Adrenal gland (tissue), 12 donors: Measurements from ENCODE around the gene SSBP1. TPM values are rescaled to one million over a fixed set of nuclear protein-coding genes. Genes with fewer than 3 reads are reported as not detected.

ENCODE experiments used
- DNase-seq, 7 donors: peaks; one replicate each; pipeline ENCODE4 v3.0.0-alpha.2; 2019 to 2020
- H3K27ac ChIP-seq, 5 donors: fragments of 200-600 bp; sonication (generic) in 4 of 5; 1 replicate in 3 of 5; 2 replicates in 2 of 5; pipeline versions ENCODE4 v1.5.1 to v1.8.0; 2016 to 2020; ENCODE audit warnings: mild to moderate bottlenecking in 1 of 5
- H3K27me3 ChIP-seq: fragments of 200-600 bp; 2 replicates; pipeline ENCODE4 v1.8.0; 2021
- H3K36me3 ChIP-seq, 2 donors: fragments of 200-600 bp; replicated peaks in 1 of 2; 1 replicate in 1 of 2; 2 replicates in 1 of 2; pipeline versions ENCODE4 v1.5.1 to v1.8.0; 2018 to 2022
- H3K4me1 ChIP-seq, 2 donors: fragments of 200-600 bp; replicated peaks in 1 of 2; 1 replicate in 1 of 2; 2 replicates in 1 of 2; pipeline versions ENCODE4 v1.5.1 to v1.8.0; 2018 to 2021
- H3K4me3 ChIP-seq, 4 donors: fragments of 200-600 bp; sonication (generic) in 3 of 4; one replicate each; pipeline ENCODE4 v1.5.1; 2016 to 2018
- H3K9me3 ChIP-seq, 3 donors: fragments of 200-600 bp; sonication (generic) in 1 of 3; replicated peaks in 1 of 3; 1 replicate in 2 of 3; 2 replicates in 1 of 3; pipeline versions ENCODE4 v1.5.1 to v1.8.0; 2016 to 2021
- POLR2A ChIP-seq, 2 donors: fragments of 450-650 bp; IDR thresholded peaks; one replicate each; pipeline ENCODE4 v1.6.1; 2017; ENCODE audit warnings: antibody characterized with exemption in 2 of 2, mild to moderate bottlenecking in 2 of 2, moderate library complexity in 1 of 2
- WGBS, 4 donors: extraction: QIAGEN DNeasy Blood & Tissue Kit in 2 of 4; methylation state at CpG; one replicate each; pipeline versions ENCODE4 v1.1.5 to v1.1.7; 2013 to 2017; 5-methylcytosine and 5-hydroxymethylcytosine counted together
- intact Hi-C, 2 donors: fragments of 100-400 bp; cut with DNase I; formaldehyde crosslinking; loops; one replicate each; pipeline versions ENCODE4 v1.14.1 to v1.15.0; 2022 to 2023
- polyA plus RNA-seq, 3 donors: library from polyadenylated mRNA; stranded (reverse); fragments of 200-250 nt in 2 of 3; fragments of 350-450 nt in 1 of 3; fragmentation: Illumina TruSeq in 1 of 3; extraction: RNeasy Lipid Tissue Mini Kit (QIAGEN cat#74804) in 1 of 3; gene quantifications; one replicate each; pipeline ENCODE4 v1.2.3, GENCODE V29; 2013 to 2014
- total RNA-seq, 9 donors: library from RNA; depleted of rRNA in 4 of 9; stranded (reverse); fragments of >200 nt in 4 of 9; fragments of 120-200 nt in 1 of 9; fragmentation: NEBNext Ultra II Directional in 1 of 9; extraction: Animal tissue kit (Norgen Biotek cat#: 25700) in 1 of 9; gene quantifications; one replicate each; pipeline versions ENCODE4 v1.1.0 to v1.2.4, GENCODE V29; 2013 to 2023
- TF ChIP-seq, protein P1 (sequence below), 6 experiments: fragments of 450-650 bp in 4 of 6; fragments of 200-600 bp in 2 of 6; sonication (generic) in 1 of 6; IDR thresholded peaks; 1 replicate in 5 of 6; 2 replicates in 1 of 6; pipeline versions ENCODE4 v1.5.1 to v1.8.0; 2016 to 2021; ENCODE audit warnings: antibody characterized with exemption in 6 of 6, mild to moderate bottlenecking in 2 of 6, moderate library complexity in 1 of 6
- donor health status: healthy with polysubstance abuse.
- donor health status: Bipolar disorder and iron deficiency.
- donor health status: DM: yes; HTN: yes; CAD: no.
- donor health status: DM: no; HTN: no; CAD: no.
- donor health status: DM: no; HTN: no; CAD: no.
- donor health status: DM: yes; HTN: yes; CAD: no.

The SSBP1 gene
- total and polyA plus RNA-seq, 12 donors: 87.0 to 316 (median 134) TPM

DNA sequence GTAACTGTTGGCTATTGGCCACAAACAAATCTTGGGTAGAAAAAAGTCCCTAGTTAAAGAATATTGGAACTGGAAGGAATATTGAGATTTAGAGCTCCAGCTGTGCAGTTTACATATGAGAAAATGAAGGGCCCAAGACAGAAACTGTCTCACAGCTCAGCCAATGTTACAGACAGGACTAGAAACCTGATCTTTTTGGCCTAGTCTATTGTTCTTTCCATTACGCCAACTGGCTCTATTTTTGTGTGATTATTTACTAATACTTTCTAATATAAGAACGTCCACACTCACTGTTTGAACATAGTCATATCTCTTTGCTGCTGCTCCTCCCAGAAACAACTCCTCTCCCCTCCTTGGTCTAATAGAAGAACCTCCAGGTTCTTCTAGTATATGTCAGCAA is 28.8 kb upstream of the SSBP1 start:
- WGBS, 4 donors: 86 to 94% (median 92%) methylated on average over 2 of the region's 2 CpGs
- no peak for TF ChIP-seq POLR2A (IDR thresholded peaks at IDR 0.05)
- TF ChIP-seq, protein P1, sequence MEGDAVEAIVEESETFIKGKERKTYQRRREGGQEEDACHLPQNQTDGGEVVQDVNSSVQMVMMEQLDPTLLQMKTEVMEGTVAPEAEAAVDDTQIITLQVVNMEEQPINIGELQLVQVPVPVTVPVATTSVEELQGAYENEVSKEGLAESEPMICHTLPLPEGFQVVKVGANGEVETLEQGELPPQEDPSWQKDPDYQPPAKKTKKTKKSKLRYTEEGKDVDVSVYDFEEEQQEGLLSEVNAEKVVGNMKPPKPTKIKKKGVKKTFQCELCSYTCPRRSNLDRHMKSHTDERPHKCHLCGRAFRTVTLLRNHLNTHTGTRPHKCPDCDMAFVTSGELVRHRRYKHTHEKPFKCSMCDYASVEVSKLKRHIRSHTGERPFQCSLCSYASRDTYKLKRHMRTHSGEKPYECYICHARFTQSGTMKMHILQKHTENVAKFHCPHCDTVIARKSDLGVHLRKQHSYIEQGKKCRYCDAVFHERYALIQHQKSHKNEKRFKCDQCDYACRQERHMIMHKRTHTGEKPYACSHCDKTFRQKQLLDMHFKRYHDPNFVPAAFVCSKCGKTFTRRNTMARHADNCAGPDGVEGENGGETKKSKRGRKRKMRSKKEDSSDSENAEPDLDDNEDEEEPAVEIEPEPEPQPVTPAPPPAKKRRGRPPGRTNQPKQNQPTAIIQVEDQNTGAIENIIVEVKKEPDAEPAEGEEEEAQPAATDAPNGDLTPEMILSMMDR (IDR thresholded peaks at IDR 0.05): no peak
- no peaks in the 10 kb centered on the region for H3K27me3 ChIP-seq
- no peaks in the 10 kb centered on the region for H3K4me1 ChIP-seq
- H3K9me3 ChIP-seq: no peaks in the 10 kb centered on the region
- no peaks in the 10 kb centered on the region for H3K36me3 ChIP-seq
- no peak overlapping the region for H3K4me3 ChIP-seq
- DNase-seq: no peak
- intact Hi-C loops: no loop called here
- no peak overlapping the region for H3K27ac ChIP-seq

DNA sequence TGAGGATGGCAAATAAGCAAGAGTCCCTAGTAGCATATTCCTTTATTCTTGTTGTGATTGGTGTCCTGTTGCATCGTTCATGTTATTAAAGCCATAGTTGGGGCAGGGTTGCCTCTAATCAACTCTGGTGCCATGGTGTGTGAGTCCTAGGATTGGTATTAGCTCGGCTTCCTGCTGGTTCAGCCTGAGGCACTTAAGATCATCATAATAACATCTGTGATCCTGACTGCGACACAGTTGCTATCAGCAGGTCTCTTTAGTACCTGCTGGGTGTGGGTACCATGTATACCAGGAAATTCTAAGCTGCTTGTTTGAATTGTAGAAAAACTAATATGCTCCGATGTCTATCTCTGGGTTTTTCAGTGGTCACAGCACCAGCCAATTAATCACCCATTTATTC is 28.4 kb upstream of the SSBP1 start:
- no peaks in the 10 kb centered on the region for H3K9me3 ChIP-seq
- no peak overlapping the region for H3K4me3 ChIP-seq
- H3K27ac ChIP-seq: no peak overlapping the region
- DNase-seq: no peak
- no peaks in the 10 kb centered on the region for H3K36me3 ChIP-seq
- H3K4me1 ChIP-seq: no peaks in the 10 kb centered on the region
- no peaks in the 10 kb centered on the region for H3K27me3 ChIP-seq
- intact Hi-C loops: no loop called here
- whole genome bisulfite sequencing, 4 donors: 81 to 95% (median 87%) methylated on average over 4 of the region's 4 CpGs
- no peak for TF ChIP-seq POLR2A (IDR thresholded peaks at IDR 0.05)
- TF ChIP-seq, protein P1 (IDR thresholded peaks at IDR 0.05): no peak

DNA sequence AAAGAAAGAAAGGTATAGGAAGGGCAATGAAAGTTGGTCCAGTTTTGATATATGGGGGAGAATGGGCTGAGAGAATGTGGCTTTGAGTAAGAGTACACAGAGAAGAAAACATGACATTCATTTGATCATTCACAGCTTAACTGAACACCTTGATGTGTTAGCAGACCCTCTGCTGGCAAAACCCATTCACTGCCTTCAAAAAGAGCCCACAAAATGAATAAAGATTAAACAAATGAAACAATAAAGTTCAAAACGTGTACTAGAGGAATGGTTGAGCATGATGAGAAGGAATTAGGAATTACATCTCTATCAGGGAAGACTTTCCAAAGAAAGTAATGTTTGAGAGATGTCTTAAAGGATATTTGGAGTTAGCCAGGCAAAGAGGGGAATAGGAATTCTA is 27.9 kb upstream of the SSBP1 start:
- no peaks in the 10 kb centered on the region for H3K27me3 ChIP-seq

DNA sequence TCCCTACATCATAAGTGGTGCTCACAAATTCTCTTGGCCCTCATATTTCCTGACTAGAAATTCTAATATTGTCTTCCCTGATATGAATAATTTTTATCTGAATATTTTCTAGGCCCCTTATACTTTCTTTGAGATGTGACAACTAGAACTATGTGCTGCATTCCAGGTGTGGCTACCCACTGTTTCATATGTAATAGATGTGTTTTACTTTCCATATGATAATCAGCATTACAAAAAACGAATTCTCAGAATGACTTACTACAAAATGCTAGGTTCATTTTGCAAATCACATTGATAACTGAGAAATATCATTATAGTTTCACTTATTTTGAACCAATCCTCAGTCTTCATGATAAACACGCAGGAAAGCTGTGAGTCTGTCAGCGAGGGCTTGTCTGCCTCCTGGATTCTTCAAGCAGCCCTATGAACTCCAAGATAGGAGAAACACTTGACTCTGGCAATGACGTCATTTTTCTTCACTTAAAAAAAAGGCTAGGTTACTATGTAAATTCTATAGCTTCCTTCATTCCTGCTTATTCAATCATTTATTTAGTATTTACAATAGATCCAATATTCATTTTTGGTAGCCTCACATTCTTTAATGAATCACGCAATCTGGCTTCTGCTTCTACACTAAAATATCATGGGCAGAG is 25.4 kb upstream of the SSBP1 start:
- H3K4me3 ChIP-seq: no peak overlapping the region
- intact Hi-C loops: no loop called here
- no peaks in the 10 kb centered on the region for H3K27me3 ChIP-seq
- no peaks in the 10 kb centered on the region for H3K9me3 ChIP-seq
- DNase-seq: no peak
- no peaks in the 10 kb centered on the region for H3K36me3 ChIP-seq
- no peaks in the 10 kb centered on the region for H3K4me1 ChIP-seq
- no peak overlapping the region for H3K27ac ChIP-seq
- 85 to 89% (median 87%) methylated on average over 5 of the region's 5 CpGs for WGBS, 4 donors
- TF ChIP-seq POLR2A (IDR thresholded peaks at IDR 0.05): no peak
- TF ChIP-seq, protein P1 (IDR thresholded peaks at IDR 0.05): no peak

More for the DNA sequence above, 27.9 kb upstream of the SSBP1 start:
- WGBS, 4 donors: 40 to 59% (median 52%) methylated on average over 1 of the region's 1 CpG
- no peak for DNase-seq
- Histone ChIP-seq H3K4me3 (no peak overlapping the region), H3K9me3 (no peaks in the 10 kb centered on the region), H3K36me3 (no peaks in the 10 kb centered on the region), H3K27ac (no peak overlapping the region), H3K4me1 (no peaks in the 10 kb centered on the region)
- TF ChIP-seq POLR2A (IDR thresholded peaks at IDR 0.05): no peak
- TF ChIP-seq, protein P1 (IDR thresholded peaks at IDR 0.05): no peak
- intact Hi-C loops: no loop called here
